ENCODE results near the gene BAHCC1.

DNA sequence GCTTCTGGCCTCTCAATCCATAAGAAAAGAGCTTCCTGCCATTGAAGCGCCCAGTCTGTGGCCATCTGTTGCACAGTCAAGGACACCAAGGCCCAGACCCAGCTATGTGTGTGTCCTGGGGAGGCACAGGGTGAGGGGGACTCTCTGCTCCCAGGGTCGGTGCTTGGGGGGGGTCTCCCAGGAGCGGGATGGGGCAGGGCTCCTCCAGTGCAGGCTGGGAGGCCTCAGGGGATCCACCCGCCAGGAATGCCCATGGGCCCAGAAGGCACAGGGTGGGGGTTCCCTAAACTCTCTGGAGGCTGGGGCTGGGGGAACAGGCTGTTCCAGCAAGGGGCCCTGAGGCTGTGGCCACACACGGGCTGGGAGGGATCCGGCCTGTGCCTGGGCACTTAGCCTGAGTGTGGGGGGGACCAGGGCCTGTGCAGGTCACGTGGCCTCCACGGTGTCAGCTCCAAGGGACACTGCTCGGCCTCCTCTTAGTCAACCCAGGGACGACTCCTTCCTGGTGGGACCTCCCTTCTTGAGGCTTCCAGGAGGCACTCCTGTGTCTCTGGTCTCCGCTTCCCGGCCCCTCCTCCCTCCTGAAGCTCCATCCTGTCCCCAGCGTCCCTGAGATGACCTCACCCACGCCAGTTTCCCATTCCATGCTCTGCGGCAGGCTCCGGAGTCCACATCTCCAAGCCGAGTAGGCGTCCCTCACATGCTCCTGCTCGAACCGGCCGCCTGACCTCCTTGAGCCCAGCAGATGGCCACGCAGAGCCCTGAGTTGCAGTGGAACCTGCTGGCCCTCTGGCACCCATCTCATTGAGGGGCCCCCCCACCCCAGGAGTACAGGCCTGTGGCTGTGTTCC is 23.1 kb upstream of the BAHCC1 start:
- no peak for TF ChIP-seq ZC3H10 (CRISPR knock-in tag; IDR thresholded peaks at IDR 0.05)
- no peak for TF ChIP-seq TOX (CRISPR knock-in tag; IDR thresholded peaks at IDR 0.05; ENCODE audit: borderline replicate concordance)
- TF ChIP-seq, protein P1, sequence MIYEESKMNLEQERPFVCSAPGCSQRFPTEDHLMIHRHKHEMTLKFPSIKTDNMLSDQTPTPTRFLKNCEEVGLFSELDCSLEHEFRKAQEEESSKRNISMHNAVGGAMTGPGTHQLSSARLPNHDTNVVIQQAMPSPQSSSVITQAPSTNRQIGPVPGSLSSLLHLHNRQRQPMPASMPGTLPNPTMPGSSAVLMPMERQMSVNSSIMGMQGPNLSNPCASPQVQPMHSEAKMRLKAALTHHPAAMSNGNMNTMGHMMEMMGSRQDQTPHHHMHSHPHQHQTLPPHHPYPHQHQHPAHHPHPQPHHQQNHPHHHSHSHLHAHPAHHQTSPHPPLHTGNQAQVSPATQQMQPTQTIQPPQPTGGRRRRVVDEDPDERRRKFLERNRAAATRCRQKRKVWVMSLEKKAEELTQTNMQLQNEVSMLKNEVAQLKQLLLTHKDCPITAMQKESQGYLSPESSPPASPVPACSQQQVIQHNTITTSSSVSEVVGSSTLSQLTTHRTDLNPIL (CRISPR knock-in tag; IDR thresholded peaks at IDR 0.05; ENCODE audit: low read depth), result no peak
- no peak for TF ChIP-seq PPARA (CRISPR knock-in tag; IDR thresholded peaks at IDR 0.05; ENCODE audit: borderline replicate concordance)
- TF ChIP-seq SNAI2 (CRISPR knock-in tag; IDR thresholded peaks at IDR 0.05), result no peak
- TF ChIP-seq RARB (CRISPR knock-in tag; IDR thresholded peaks at IDR 0.05), result no peak
- TF ChIP-seq, protein P2, sequence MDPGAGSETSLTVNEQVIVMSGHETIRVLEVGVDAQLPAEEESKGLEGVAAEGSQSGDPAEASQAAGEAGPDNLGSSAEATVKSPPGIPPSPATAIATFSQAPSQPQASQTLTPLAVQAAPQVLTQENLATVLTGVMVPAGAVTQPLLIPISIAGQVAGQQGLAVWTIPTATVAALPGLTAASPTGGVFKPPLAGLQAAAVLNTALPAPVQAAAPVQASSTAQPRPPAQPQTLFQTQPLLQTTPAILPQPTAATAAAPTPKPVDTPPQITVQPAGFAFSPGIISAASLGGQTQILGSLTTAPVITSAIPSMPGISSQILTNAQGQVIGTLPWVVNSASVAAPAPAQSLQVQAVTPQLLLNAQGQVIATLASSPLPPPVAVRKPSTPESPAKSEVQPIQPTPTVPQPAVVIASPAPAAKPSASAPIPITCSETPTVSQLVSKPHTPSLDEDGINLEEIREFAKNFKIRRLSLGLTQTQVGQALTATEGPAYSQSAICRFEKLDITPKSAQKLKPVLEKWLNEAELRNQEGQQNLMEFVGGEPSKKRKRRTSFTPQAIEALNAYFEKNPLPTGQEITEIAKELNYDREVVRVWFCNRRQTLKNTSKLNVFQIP (CRISPR knock-in tag; IDR thresholded peaks at IDR 0.05; ENCODE audit: borderline replicate concordance, low read depth), result no peak
- TF ChIP-seq ZFP3 (CRISPR knock-in tag; IDR thresholded peaks at IDR 0.05), result no peak
- TF ChIP-seq ARNTL (CRISPR knock-in tag; IDR thresholded peaks at IDR 0.05; ENCODE audit: borderline replicate concordance, low read depth), result no peak
- TF ChIP-seq, protein P3, sequence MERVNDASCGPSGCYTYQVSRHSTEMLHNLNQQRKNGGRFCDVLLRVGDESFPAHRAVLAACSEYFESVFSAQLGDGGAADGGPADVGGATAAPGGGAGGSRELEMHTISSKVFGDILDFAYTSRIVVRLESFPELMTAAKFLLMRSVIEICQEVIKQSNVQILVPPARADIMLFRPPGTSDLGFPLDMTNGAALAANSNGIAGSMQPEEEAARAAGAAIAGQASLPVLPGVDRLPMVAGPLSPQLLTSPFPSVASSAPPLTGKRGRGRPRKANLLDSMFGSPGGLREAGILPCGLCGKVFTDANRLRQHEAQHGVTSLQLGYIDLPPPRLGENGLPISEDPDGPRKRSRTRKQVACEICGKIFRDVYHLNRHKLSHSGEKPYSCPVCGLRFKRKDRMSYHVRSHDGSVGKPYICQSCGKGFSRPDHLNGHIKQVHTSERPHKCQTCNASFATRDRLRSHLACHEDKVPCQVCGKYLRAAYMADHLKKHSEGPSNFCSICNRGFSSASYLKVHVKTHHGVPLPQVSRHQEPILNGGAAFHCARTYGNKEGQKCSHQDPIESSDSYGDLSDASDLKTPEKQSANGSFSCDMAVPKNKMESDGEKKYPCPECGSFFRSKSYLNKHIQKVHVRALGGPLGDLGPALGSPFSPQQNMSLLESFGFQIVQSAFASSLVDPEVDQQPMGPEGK (CRISPR knock-in tag; IDR thresholded peaks at IDR 0.05; ENCODE audit: borderline replicate concordance), result no peak
- no peak for TF ChIP-seq BACH2 (CRISPR knock-in tag; IDR thresholded peaks at IDR 0.05; ENCODE audit: borderline replicate concordance)
- no peak for TF ChIP-seq ZFP30 (CRISPR knock-in tag; IDR thresholded peaks at IDR 0.05)
- no peak for TF ChIP-seq ESRRG (CRISPR knock-in tag; IDR thresholded peaks at IDR 0.05)

Measured in SK-N-SH treated with all-trans-retinoic acid at 6 μM for 48 hours (cell line).